Erythroblast (primary cell): ENCODE measurements around the gene SAMD4A.

Experiments
- GATA1 ChIP-seq: IDR thresholded peaks from 2 replicates; pipeline ENCODE4 v1.6.1; 2011; ENCODE audit warnings: low read depth, mild to moderate bottlenecking, control low read depth, low read length, moderate library complexity
- POLR2A ChIP-seq: IDR thresholded peaks from 2 replicates; pipeline ENCODE4 v1.6.1; 2011; ENCODE audit warnings: mild to moderate bottlenecking, low read length

DNA sequence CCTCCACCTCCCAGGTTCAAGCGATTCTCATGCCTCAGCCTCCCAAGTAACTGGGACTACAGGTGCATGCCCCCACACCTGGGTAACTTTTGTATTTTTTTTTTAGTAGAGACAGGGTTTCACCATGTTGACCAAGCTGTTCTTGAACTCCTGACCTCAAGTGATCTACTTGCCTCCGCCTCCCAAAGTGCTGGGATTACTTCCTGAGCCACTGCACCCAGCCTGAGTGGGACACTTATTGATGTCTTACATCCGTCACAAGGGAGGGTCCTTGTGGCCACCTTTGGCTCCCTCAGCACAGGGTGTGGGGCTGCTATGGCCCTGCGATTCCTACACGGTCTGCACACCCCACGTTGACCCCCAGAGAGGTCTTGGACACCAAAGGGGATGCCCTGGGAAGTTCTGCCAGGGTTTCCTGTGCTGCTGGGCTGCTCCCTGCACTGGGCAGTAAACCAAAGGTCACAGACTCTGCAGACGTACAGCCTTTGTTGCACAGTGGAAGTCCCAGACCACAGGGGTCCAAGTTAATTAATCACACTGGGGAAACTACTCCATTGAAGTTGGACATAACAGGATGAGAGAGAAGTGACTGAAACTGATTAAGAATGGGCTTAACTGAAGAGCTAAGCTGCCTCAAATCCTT, 95.7 kb downstream of the SAMD4A start:
- TF ChIP-seq POLR2A (no peak), GATA1 (no peak)
